IPS DF 4.7 (cell line): ENCODE results near the gene WFIKKN2.

Experiments used
- DNase-seq: peaks from one replicate; pipeline ENCODE4 v3.0.0-alpha.2; 2013; ENCODE audit warnings: low spot score; ENCODE audit errors: extremely low read depth

The WFIKKN2 gene

DNA sequence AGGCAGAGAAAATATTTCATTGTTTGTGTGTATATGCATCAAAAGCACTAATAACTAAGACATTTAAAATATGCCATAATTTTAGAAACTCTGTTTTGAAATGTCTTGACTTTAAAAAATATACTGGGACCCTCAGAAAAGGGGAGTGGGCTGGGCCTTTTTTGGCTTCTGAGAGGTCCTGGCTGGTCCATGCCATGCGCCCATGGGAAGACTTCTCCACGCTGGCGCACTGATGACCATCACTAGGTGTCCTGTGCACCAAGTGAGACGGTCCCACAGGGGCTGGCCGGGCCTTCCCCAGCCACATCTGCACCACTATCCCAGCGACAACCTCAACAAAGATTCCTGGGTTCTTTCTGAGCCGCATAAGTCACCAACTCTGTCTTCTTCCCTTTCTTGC, 27.0 kb upstream of the WFIKKN2 start:
- DNase-seq: no peak

DNA sequence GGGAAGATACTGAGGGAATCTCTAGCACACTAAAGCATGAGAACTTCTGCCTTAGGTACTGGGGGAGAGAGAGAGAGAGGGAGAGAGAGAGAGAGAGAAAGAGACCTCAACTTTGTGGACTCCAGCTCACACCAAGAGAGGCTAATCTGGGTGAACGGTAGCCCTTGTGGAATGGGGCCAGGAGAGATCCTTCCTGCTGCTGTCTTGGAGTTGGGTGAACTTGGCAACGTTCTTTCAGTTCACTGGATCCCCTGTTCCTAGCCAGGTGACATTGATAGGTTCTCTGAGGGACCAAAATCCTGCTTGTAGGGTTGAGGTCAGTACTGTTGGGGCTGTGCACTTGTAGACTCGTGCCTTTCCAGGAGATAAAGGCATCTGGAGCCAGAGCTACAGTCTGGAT, 26.5 kb upstream of the WFIKKN2 start:
- DNase-seq: no peak

DNA sequence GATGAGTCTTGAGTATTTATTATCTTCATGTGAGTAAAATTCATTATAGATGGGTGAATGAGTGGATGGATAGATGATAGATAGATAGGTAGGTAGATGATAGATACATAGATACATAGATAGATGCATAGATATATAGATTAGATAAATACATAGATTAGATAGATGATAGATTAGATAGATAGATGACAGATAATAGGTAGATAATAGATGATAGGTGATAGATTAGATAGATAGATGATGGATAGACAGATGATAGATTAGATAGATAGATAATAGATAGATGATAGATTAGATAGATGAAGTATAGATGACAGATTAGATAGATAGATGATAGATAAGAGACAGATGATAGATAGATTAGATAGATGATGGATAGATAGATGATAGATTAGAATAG, 21.8 kb upstream of the WFIKKN2 start:
- no peak for DNase-seq

GRCh38 chr17:50815400-50815799, 20.0 kb upstream of the WFIKKN2 start:
- DNase-seq: no peak

DNA sequence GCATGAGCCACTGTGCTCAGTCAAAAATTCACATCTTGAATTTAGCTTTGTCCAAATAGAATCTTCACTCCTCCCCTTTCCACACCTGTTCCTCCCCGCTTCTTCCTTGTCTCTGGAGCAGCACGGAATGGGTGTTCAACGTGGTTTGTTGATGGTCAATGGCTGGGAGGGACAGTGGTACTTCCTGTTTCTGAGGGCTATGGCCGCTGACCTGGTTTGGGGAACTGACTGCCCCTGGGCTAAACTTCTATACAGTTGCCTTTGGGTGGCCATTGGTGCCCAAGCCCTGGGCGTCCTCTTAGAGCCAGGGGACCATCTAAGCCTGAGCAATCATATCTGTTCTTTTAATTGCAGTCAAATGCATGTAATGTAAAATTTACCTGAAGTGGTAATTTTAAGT, 19.1 kb upstream of the WFIKKN2 start:
- no peak for DNase-seq

GRCh38 chr17:50816771-50817751, 18.3 kb upstream of the WFIKKN2 start:
- DNase-seq: no peak

DNA sequence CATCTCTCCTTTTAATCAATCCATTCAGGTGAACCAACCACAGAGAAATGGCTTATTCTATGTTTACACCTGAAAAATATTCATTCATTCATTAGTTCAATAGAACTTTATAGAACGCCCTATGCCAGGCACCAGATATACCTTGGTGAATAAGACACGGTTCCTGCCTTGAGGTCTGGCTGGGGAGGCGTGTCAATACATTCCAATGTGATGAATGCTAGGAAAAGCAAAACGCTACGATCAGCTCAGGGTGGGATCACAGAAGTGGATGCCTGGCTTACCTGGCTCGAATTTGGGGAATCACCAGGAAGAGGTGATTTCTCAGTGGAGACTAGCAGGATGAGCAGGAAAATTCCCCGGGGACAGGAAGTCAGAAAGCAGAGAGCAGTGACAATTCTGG, 17.5 kb upstream of the WFIKKN2 start:
- no peak for DNase-seq

DNA sequence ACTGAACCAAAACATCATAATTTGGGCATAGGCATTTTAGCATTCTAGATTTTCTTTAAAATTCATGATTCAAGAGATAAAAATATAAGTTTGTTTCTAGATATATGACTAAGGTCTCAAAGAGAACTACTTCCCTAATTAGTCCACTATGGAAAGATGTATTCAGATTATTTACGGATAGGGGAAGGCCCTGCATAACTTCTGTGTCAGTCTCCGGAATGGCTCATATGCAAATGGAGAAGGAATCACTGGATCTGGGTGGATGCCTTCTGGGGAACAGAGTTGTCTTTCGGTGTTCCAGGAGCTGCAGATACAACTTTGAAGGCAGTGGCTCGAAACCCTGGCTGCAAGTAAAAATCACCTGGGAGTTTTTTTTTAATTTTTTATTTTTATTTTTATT, 17.1 kb upstream of the WFIKKN2 start:
- DNase-seq: no peak

DNA sequence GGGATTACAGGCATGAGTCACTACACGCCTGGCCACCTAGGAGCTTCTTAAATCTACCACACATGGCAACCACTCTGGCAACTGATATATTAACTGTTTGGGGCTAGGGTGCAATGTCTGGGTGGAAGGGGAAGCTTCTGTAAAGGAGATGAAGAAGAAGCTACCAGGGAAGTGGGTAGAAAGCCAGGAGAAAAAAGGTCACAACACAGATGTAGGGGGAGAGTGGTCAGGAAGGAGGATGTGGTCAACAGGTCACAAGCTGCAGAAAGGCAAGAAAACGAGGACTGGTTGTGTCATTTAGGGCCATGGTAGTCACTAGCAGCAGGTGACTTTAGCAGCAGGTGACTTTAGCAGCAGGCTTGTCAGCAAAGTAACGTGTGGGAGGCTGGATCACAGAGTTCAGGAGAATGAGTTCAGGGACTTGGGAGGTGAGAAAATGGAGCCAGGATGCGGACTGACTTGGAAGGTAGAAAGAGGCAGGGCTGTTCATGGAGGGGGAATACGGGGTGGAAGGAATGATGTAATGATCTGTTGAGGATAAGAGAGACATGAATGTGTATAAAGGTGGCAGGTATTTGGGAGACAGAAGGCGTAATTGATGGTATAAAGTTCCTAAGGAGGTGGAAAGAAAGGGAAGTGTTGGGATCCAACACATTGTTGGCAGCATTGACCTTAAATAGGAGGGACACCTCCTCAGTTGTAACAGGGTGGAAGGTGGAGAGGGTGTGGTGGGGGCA, 16.3 kb upstream of the WFIKKN2 start:
- no peak for DNase-seq

- no peak for DNase-seq
Observed at GRCh38 chr17:50820651-50821050, 14.7 kb upstream of the WFIKKN2 start.

- no peak for DNase-seq
Observed at GRCh38 chr17:50822550-50822949, 12.8 kb upstream of the WFIKKN2 start.

DNA sequence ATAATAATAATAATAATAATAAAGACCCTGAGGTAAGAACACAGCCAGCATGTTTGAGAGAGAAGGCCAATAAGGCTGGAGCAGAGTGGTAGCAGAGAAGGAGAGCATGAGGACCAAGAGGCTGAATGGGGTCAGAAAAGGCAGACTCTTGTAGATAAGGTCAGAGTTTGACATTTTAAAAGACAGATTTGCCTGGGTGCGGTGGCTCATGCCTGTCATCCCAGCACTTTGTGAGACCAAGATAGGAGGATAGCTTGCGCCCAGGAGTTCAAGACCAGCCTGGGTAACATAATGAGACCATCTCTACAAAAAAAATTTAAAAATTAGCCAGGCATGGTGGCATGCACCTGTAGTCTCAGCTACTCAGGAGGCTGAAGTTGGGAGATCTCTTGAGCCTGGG, 11.0 kb upstream of the WFIKKN2 start:
- DNase-seq: no peak

DNA sequence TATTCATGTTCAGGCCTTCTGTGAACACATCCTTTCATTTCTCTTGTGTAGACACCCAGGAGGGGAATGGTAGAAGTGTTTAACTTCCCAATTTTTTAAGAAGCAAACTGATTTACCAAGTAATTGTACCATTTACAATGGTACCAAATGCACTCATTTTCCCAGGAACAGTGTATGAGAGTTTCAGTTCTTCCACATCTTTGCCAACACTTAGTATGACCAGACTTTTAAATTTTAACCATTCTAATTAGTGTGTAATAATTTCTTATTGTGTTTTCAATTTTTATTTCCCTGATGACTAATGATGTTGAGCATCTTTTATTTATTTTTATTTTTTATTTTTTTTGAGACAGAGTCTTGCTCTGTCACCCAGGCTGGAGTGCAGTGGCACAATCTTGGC, 10.2 kb upstream of the WFIKKN2 start:
- DNase-seq: no peak

- DNase-seq: no peak
Observed at GRCh38 chr17:50828508-50829170, 6.7 kb upstream of the WFIKKN2 start.

GRCh38 chr17:50829332-50829731, 6.1 kb upstream of the WFIKKN2 start:
- no peak for DNase-seq

GRCh38 chr17:50830352-50830751, 5.0 kb upstream of the WFIKKN2 start:
- DNase-seq: no peak

DNA sequence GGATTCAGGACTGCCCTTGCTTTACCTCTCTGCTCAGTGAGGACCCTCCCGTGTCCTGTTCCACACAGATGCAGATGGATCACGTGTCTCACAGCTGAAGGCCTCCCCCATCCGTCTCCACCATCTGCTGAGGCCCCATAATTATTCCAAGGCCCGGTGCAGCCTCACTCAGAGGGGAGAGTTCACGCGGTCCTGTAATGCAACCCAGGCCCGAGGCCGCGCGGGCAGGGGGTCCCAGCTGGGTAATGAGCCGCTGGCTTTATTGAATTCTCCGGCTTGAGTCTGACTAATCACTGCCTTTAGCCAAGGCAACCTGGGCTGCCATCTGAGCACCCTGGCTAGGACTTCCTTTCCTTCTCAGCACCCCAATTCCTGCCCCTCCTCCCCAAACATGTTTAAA, 4.4 kb upstream of the WFIKKN2 start:
- DNase-seq: no peak

DNA sequence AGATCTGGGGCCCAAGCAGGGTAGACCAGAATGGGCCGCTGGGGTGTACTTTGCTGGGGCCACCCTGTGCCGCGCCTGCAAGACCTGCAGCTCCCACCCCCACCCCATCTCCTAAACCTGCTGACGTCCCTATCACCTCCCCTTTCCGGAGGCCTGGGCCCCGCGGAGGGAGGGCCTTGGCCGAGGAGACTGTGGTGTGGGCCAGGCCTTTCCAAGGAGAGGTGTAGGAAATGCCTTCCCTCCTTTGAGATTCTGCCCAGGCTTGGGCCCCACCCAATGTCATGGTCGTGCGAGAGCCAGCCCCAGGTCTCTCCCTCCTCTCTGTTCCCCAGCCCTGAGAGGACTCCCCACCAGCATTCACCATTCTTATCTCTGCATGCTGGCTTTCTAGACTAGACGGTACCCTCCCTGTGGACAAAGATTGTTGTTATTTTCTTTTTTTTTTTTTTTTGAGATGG, 3.9 kb upstream of the WFIKKN2 start:
- no peak for DNase-seq

DNA sequence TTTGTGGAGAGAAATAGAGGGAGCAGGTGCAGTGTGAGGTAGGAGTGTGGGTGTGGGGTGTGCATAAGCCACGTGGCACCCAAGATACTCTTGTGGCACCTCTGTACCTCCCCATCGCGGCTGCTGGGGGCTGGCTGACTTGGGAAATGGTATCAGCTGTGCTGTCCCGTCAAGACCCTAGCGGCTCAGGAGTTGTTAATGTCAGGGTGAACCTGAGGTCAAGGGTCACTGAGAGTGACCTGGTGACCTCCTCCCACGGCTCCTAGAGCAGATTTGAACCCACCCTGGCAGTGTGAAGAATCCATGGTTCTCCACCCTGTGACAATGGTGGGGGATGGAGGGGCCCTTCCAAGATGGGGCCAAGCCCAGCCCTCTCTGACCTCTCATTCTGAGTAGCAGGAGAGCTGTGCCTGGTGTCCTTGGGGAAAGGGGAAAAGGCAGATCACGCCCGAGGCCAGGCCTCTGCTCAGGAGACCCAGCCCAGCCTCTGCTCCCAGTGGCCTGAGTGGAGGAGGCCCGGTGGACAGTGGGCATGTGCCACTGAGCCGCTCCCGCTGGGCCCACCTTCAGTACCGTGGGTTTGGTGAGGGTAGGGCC, 3.0 kb upstream of the WFIKKN2 start:
- DNase-seq: no peak

- no peak for DNase-seq
Observed at GRCh38 chr17:50832864-50833381, 2.5 kb upstream of the WFIKKN2 start.
